ENCODE data around the gene CAPN9. TPM values are rescaled to one million over a fixed set of nuclear protein-coding genes. Genes with fewer than 3 reads are reported as not detected.

The CAPN9 gene
- total and polyA plus RNA-seq, 9 of the 15 experiments (the other 6 are each of a cell fraction or from before 2014, with no cell fraction given): not detected

GRCh38 chr1:230772457-230773395, 25.5 kb downstream of the CAPN9 start (continued):
- TF ChIP-seq SMARCB1 (IDR thresholded peaks at IDR 0.05; ENCODE audit: insufficient read length, low read depth) (no peak), MAFG (tag; conservative IDR thresholded peaks at IDR 0.05) (no peak), POLR3A (IDR thresholded peaks at IDR 0.05; ENCODE audit: borderline replicate concordance, extremely low read depth, insufficient read depth, insufficient read length) (no peak), ATF4 (CRISPR knock-in tag; IDR thresholded peaks at IDR 0.05) (no peak), HINFP (tag; conservative IDR thresholded peaks at IDR 0.05; ENCODE audit: low read depth) (no peak), ATF2 (CRISPR knock-in tag; IDR thresholded peaks at IDR 0.05) (no peak), CBX1 (IDR thresholded peaks at IDR 0.05; ENCODE audit: low read depth) (no peak), NRF1 (conservative IDR thresholded peaks at IDR 0.05 in 1 of 2, IDR thresholded peaks at IDR 0.05 in 1 of 2) (no peak)
